NOMO-1 treated with DMSO at 0.1 percent for 48 hours (cell line): ENCODE measurements around the gene PAK5.

Experiments
- DNase-seq: peaks from one replicate; lab custom pipeline; 2025; ENCODE audit not compliant: unreplicated experiment; lab: John Stamatoyannopoulos, UW

Gene PAK5

GRCh38 chr20:9532069-9532838 lies 306.6 kb downstream of the PAK5 start:
- no peak for DNase-seq

- no peak for DNase-seq
Observed at GRCh38 chr20:9531581-9531980, 307.3 kb downstream of the PAK5 start.

- DNase-seq, result peak; percentile 62
Observed at GRCh38 chr20:9523636-9524035, 315.2 kb downstream of the PAK5 start.

- no peak for DNase-seq
Observed at GRCh38 chr20:9520086-9520485, 318.8 kb downstream of the PAK5 start.

GRCh38 chr20:9518576-9519175 lies 320.2 kb downstream of the PAK5 start:
- no peak for DNase-seq

GRCh38 chr20:9517297-9518162 lies 321.3 kb downstream of the PAK5 start:
- no peak for DNase-seq

GRCh38 chr20:9516234-9516871 lies 322.5 kb downstream of the PAK5 start:
- DNase-seq, result peak; percentile 33

GRCh38 chr20:9515741-9516233 lies 323.1 kb downstream of the PAK5 start:
- DNase-seq, result peak; percentile 4

GRCh38 chr20:9515214-9515585 lies 323.7 kb downstream of the PAK5 start:
- no peak for DNase-seq

- peak; percentile 45 for DNase-seq
Observed at GRCh38 chr20:9514461-9515213, 324.2 kb downstream of the PAK5 start, which contains the start of gene LAMP5. LAMP5 (plus strand) TSS chr20:9514590; CDS start chr20:9514853, 263 bp downstream.

- no peak for DNase-seq
Observed at GRCh38 chr20:9514072-9514460, 324.8 kb downstream of the PAK5 start.

- peak; percentile 23 for DNase-seq
Observed at GRCh38 chr20:9510911-9511310, 328.0 kb downstream of the PAK5 start.

GRCh38 chr20:9509246-9509645 lies 329.6 kb downstream of the PAK5 start:
- DNase-seq, result no peak

GRCh38 chr20:9508696-9509178 lies 330.1 kb downstream of the PAK5 start:
- DNase-seq, result no peak

- no peak for DNase-seq
Observed at GRCh38 chr20:9508240-9508661, 330.6 kb downstream of the PAK5 start.

GRCh38 chr20:9507544-9508239 lies 331.2 kb downstream of the PAK5 start:
- no peak for DNase-seq

- DNase-seq, result no peak
Observed at GRCh38 chr20:9506964-9507369, 331.9 kb downstream of the PAK5 start.

- DNase-seq, result no peak
Observed at GRCh38 chr20:9506280-9506821, 332.5 kb downstream of the PAK5 start.

GRCh38 chr20:9503526-9504245 lies 335.2 kb downstream of the PAK5 start:
- peak; percentile 90 for DNase-seq
